Gastrocnemius medialis (tissue), 4 donors: ENCODE data around the gene CHI3L2.

ENCODE experiments used
- POLR2A ChIP-seq, 2 donors: fragments of 450-650 bp; IDR thresholded peaks; one replicate each; pipeline ENCODE4 v1.6.1; 2017; ENCODE audit warnings: antibody characterized with exemption in 2 of 2, mild to moderate bottlenecking in 2 of 2, moderate library complexity in 2 of 2
- TF ChIP-seq, protein P1 (sequence below), 5 experiments: fragments of 450-650 bp in 3 of 5; fragments of 200-600 bp in 2 of 5; sonication (generic) in 2 of 5; IDR thresholded peaks in 4 of 5; conservative IDR thresholded peaks in 1 of 5; 1 replicate in 4 of 5; 2 replicates in 1 of 5; pipeline ENCODE4 v1.5.1; 2016 to 2019; ENCODE audit warnings: antibody characterized with exemption in 5 of 5, mild to moderate bottlenecking in 3 of 5, moderate library complexity in 3 of 5

DNA sequence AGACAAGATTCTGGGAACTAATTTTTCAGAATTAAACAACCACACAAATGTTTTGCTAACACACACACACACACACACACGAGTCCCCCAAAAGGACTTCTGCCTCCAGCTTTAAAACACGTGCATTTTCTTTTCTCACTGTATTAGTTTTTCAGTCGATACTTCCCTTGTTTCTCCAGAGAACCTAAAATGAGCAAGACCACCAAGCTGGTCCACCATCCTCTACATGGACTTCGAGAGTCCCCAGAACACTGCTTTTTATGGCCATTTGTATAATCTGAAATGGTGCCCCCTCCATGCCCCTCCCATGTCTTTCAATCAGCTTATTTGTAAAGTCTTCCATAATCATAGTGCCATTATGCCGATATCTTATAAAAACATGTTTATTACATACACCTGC, 10.8 kb upstream of the CHI3L2 start:
- no peak for TF ChIP-seq POLR2A (IDR thresholded peaks at IDR 0.05)
- TF ChIP-seq, protein P1, sequence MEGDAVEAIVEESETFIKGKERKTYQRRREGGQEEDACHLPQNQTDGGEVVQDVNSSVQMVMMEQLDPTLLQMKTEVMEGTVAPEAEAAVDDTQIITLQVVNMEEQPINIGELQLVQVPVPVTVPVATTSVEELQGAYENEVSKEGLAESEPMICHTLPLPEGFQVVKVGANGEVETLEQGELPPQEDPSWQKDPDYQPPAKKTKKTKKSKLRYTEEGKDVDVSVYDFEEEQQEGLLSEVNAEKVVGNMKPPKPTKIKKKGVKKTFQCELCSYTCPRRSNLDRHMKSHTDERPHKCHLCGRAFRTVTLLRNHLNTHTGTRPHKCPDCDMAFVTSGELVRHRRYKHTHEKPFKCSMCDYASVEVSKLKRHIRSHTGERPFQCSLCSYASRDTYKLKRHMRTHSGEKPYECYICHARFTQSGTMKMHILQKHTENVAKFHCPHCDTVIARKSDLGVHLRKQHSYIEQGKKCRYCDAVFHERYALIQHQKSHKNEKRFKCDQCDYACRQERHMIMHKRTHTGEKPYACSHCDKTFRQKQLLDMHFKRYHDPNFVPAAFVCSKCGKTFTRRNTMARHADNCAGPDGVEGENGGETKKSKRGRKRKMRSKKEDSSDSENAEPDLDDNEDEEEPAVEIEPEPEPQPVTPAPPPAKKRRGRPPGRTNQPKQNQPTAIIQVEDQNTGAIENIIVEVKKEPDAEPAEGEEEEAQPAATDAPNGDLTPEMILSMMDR (IDR thresholded peaks at IDR 0.05 in 4 of 5, conservative IDR thresholded peaks at IDR 0.05 in 1 of 5): no peak
